ENCODE measurements around the gene CCDC92B.
"Not testable (repeated sequence)": the region's sequence is repeated elsewhere in the genome, so short reads cannot be mapped to it uniquely, and the experiment has no call there.

The CCDC92B gene

GRCh38 chr17:2691069-2691871 is 58.2 kb downstream of the CCDC92B start:
- no peak for DNase-seq (ENCODE audit: low read depth in 1 of 2, low spot score in 1 of 2)

GRCh38 chr17:2690165-2691068 is 59.0 kb downstream of the CCDC92B start:
- DNase-seq (ENCODE audit: low read depth in 1 of 2, low spot score in 1 of 2) = no peak

- DNase-seq (ENCODE audit: low read depth in 1 of 2, low spot score in 1 of 2) = no peak
Observed at GRCh38 chr17:2689411-2690164, 59.9 kb downstream of the CCDC92B start.

- no peak for DNase-seq (ENCODE audit: low read depth in 1 of 2, low spot score in 1 of 2)
Observed at GRCh38 chr17:2688351-2689342, 60.8 kb downstream of the CCDC92B start.

GRCh38 chr17:2687074-2687418 is 62.4 kb downstream of the CCDC92B start:
- no peak for DNase-seq (ENCODE audit: low read depth in 1 of 2, low spot score in 1 of 2)

GRCh38 chr17:2685696-2686095 is 63.8 kb downstream of the CCDC92B start:
- DNase-seq (ENCODE audit: low read depth in 1 of 2, low spot score in 1 of 2) = no peak

- DNase-seq (ENCODE audit: low read depth in 1 of 2, low spot score in 1 of 2) = no peak
Observed at GRCh38 chr17:2684549-2684948, 64.9 kb downstream of the CCDC92B start.

- DNase-seq (ENCODE audit: low read depth in 1 of 2, low spot score in 1 of 2) = no peak
Observed at GRCh38 chr17:2683912-2684311, 65.5 kb downstream of the CCDC92B start.

- DNase-seq (ENCODE audit: low read depth in 1 of 2, low spot score in 1 of 2) = no peak
Observed at GRCh38 chr17:2682176-2682938, 67.1 kb downstream of the CCDC92B start.

- no peak for DNase-seq (ENCODE audit: low read depth in 1 of 2, low spot score in 1 of 2)
Observed at GRCh38 chr17:2681650-2682049, 67.8 kb downstream of the CCDC92B start.

- no peak for DNase-seq (ENCODE audit: low read depth in 1 of 2, low spot score in 1 of 2)
Observed at GRCh38 chr17:2680961-2681360, 68.5 kb downstream of the CCDC92B start.

- DNase-seq (ENCODE audit: low read depth in 1 of 2, low spot score in 1 of 2) = not testable (repeated sequence)
Observed at GRCh38 chr17:2679247-2679646, 70.2 kb downstream of the CCDC92B start.
